AG10803 (cell line): ENCODE measurements around the gene RIMBP2.

ENCODE experiments used
- DNase-seq: peaks from one replicate; pipeline ENCODE4 v3.0.0; 2010; ENCODE audit warnings: low read depth
- H3K4me3 ChIP-seq: 2 replicates; pipeline ENCODE4 v1.5.1; 2011; ENCODE audit warnings: mild to moderate bottlenecking, low read length, control low read depth
- CTCF ChIP-seq: conservative IDR thresholded peaks from 2 replicates; pipeline ENCODE4 v1.5.1; 2011; ENCODE audit warnings: mild to moderate bottlenecking, low read length, control low read depth, inconsistent platforms

RIMBP2 gene

DNA sequence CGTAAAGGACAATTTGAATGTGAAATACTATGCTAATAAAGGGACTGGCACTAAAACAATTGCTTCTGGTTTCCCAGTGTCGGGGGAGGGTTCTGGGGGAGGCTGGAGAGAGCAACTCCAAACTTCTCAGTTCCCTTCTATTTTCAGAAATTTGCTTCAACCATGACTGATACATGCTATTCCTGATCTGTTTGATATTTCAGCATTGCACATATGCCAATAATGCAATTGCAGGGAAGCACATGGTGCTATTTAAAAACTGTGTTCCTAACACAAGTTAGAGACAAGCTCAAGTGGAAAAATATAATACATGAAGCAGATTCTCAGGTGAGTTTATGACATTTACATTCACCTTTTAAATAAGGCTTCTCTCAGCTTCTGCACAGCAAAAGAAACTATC lies 188.9 kb downstream of the RIMBP2 start:
- H3K4me3 ChIP-seq: no peak overlapping the region
- no peak for DNase-seq
- TF ChIP-seq CTCF: no peak

GRCh38 chr12:130526813-130527212 lies 189.3 kb downstream of the RIMBP2 start:
- no peak overlapping the region for H3K4me3 ChIP-seq
- DNase-seq: no peak
- TF ChIP-seq CTCF: no peak

DNA sequence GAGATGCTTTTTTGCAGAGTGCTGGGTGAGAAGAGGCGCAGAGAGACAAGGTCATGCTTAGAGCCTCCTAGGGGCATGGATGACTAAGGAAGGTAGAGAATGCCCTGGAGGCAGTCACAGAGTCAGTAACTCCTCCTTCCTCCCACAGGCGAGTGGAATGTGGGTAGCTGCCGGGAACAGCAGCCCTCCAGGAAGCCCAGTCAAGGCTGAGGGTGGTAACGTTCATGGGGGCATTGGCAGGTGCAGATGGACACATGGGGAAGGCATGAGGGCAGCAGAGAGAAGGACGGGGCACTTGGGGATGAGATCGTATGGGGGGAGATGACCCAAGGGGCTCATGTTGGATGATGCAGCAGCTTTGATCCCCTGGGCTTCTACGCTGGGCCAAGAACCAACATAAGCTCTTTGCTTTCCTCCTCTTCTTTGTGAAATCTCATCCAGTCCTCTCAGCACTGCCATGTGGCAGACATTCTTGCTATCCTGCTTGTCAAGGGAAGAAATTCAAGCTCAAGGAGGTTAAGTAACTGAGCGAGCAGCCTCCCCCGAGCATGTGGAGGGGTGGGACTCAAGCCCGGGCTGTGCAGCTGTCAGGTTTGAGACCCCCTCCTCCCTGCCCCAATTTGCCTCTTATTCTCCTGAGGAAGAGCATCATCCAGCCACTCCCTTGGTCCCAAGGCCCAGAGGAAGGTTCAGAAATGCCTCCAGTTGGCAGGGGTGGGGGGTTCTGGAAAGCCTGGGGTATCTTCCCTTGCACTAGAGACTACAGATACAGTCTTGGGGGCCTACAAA lies 190.5 kb downstream of the RIMBP2 start:
- no peak for DNase-seq
- no peak for TF ChIP-seq CTCF

GRCh38 chr12:130524759-130525158 lies 191.3 kb downstream of the RIMBP2 start:
- H3K4me3 ChIP-seq: no peak overlapping the region
- no peak for TF ChIP-seq CTCF
- DNase-seq: no peak

More for the DNA sequence above, 190.5 kb downstream of the RIMBP2 start:
- no peak overlapping the region for H3K4me3 ChIP-seq

DNA sequence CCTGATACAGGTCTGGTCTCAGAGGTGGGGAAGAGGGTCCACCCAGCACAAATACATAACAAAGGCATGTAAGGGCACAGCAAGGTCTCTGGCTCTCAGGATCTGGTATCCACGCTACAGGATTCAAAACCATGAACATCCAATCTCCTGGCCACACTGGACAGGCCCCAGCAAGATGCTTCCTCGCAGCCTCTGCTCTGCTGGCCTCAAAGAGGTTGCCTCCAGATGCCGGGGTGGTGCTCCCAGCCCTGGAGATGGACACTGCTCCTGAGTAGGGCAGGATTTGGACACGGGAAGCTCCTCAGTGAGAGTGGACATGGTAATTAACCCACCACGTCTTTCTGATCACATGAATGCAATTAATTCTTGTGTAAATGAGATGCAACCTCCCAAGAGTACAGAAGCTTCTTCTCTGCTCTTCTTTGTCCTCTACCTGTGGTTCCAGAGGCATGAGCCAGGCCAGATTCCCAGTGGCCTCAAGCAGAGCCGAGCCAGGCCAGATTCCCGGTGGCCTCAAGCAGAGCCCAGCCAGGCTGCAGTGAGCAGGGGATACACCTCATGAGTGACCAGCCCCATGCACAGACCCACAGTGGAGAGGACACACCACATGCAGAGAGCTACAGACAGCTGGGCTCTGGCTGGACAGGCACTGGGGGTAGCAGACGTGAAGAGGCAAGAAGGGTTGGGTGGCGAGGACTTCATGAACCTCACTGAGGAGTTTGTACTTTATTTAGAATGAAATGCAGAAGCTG lies 192.1 kb downstream of the RIMBP2 start:
- TF ChIP-seq CTCF: no peak
- no peak overlapping the region for H3K4me3 ChIP-seq
- DNase-seq: no peak

DNA sequence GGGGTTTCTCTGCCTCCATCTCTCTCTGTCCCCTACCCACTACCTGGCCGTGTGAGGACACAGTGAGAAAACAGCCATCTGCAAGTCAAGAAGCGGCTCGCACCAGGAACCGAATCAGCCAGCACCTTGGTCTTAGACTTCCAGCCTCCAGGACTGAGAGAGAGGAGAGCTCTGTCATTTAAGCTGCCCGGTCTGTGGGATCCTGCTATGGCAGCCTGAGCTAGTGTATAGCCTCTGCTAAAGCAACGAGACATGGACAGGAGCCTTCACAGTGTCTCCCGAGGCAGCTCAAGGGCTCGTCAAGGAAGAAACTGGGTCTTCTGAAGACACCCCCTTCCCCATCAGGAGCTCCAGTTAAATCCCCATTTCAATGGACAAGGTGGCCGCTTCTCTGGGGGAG lies 192.9 kb downstream of the RIMBP2 start:
- DNase-seq: no peak
- H3K4me3 ChIP-seq: no peak overlapping the region
- no peak for TF ChIP-seq CTCF
